Neural crest cell (in vitro differentiated cells): Measurements from ENCODE around the gene LRRC1. TPM values are rescaled to one million over a fixed set of nuclear protein-coding genes. Genes with fewer than 3 reads are reported as not detected.

Experiments
- DNase-seq: peaks from one replicate; pipeline ENCODE4 v3.0.0; 2021; ENCODE audit warnings: low read depth, mixed read lengths, low spot score
- H3K27ac Mint-ChIP-seq: one replicate; pipeline ENCODE4 v1.8.0; 2021; ENCODE audit warnings: mild to moderate bottlenecking, mixed read lengths; ENCODE audit not compliant: unreplicated experiment
- H3K27me3 Mint-ChIP-seq: 2 replicates; pipeline ENCODE4 v1.8.0; 2021; ENCODE audit warnings: low read depth, mild to moderate bottlenecking, mixed read lengths
- H3K36me3 Mint-ChIP-seq: 2 replicates; pipeline ENCODE4 v1.8.0; 2021; ENCODE audit warnings: low read depth, mild to moderate bottlenecking, mixed read lengths
- H3K4me1 Mint-ChIP-seq: 2 replicates; pipeline ENCODE4 v1.8.0; 2021; ENCODE audit warnings: mixed read lengths
- H3K4me3 Mint-ChIP-seq: one replicate; pipeline ENCODE4 v1.8.0; 2021; ENCODE audit warnings: mild to moderate bottlenecking, mixed read lengths
- H3K9me3 Mint-ChIP-seq: 2 replicates; pipeline ENCODE4 v1.8.0; 2021; ENCODE audit warnings: mixed read lengths
- CTCF ChIP-seq: fragments of 200-600 bp; sonication (generic); conservative IDR thresholded peaks from 2 replicates; pipeline ENCODE4 v1.5.0; 2021; ENCODE audit warnings: antibody characterized with exemption, mild to moderate bottlenecking
- long read RNA-seq: library from polyadenylated mRNA; unstranded; transcript quantifications from one replicate; pipeline ENCODE4 v2.0.0, GENCODE V29; 2020
- total RNA-seq: library from RNA; stranded (reverse); gene quantifications from 2 replicates; pipeline ENCODE4 v1.2.1, GENCODE V29; 2021

The LRRC1 gene
- total RNA-seq = 6.6 and 7.1 TPM in 2 replicates
- long read RNA-seq, partial matches to known transcripts = 0 of 1 reads
- long read RNA-seq, other reads (novel, unspliced or antisense) = 0 of 1 reads

- Mint-ChIP-seq H3K27ac (peak within 1 kb of the TSS; percentile 88), H3K27me3 (peaks cover 31% of the 10 kb centered on the region), H3K9me3 (no peaks in the 10 kb centered on the region), H3K4me3 (peak within 1 kb of the TSS; percentile 96), H3K4me1 (peaks cover 39% of the 10 kb centered on the region), H3K36me3 (peaks cover 3% of the 10 kb centered on the region)
- no peak for TF ChIP-seq CTCF
- peak; percentile 97 for DNase-seq
Measured at GRCh38 chr6:53794720-53795339, at the start of gene LRRC1. Gene LRRC1 (plus strand): TSS chr6:53795005. CDS start chr6:53795257, 252 bp downstream.

- H3K36me3 Mint-ChIP-seq = peaks cover 2% of the 10 kb centered on the region
- no peaks in the 10 kb centered on the region for H3K9me3 Mint-ChIP-seq
- TF ChIP-seq CTCF = no peak
- no peaks in the 10 kb centered on the region for H3K27me3 Mint-ChIP-seq
- no peak overlapping the region for H3K27ac Mint-ChIP-seq
- no peak overlapping the region for H3K4me3 Mint-ChIP-seq
- H3K4me1 Mint-ChIP-seq = peaks cover 1% of the 10 kb centered on the region
- DNase-seq = no peak
Measured at GRCh38 chr6:53746442-53747103, 48.2 kb upstream of the LRRC1 start.

- Mint-ChIP-seq H3K27me3 (no peaks in the 10 kb centered on the region), H3K36me3 (no peaks in the 10 kb centered on the region), H3K4me1 (no peaks in the 10 kb centered on the region), H3K9me3 (no peaks in the 10 kb centered on the region), H3K4me3 (no peak overlapping the region), H3K27ac (no peak overlapping the region)
- no peak for DNase-seq
- TF ChIP-seq CTCF = no peak
Measured at GRCh38 chr6:53750052-53750650, 44.7 kb upstream of the LRRC1 start.

- DNase-seq = no peak
- no peaks in the 10 kb centered on the region for H3K9me3 Mint-ChIP-seq
- H3K27ac Mint-ChIP-seq = no peak overlapping the region
- no peak for TF ChIP-seq CTCF
- no peaks in the 10 kb centered on the region for H3K36me3 Mint-ChIP-seq
- H3K4me3 Mint-ChIP-seq = no peak overlapping the region
- H3K27me3 Mint-ChIP-seq = no peaks in the 10 kb centered on the region
- H3K4me1 Mint-ChIP-seq = no peaks in the 10 kb centered on the region
Measured at GRCh38 chr6:53751417-53751816, 43.4 kb upstream of the LRRC1 start.

- no peaks in the 10 kb centered on the region for H3K36me3 Mint-ChIP-seq
- H3K27ac Mint-ChIP-seq = no peak overlapping the region
- no peak for DNase-seq
- H3K9me3 Mint-ChIP-seq = no peaks in the 10 kb centered on the region
- H3K4me1 Mint-ChIP-seq = no peaks in the 10 kb centered on the region
- no peak for TF ChIP-seq CTCF
- no peaks in the 10 kb centered on the region for H3K27me3 Mint-ChIP-seq
- H3K4me3 Mint-ChIP-seq = no peak overlapping the region
Measured at GRCh38 chr6:53752440-53752839, 42.4 kb upstream of the LRRC1 start.
